CD4-positive, alpha-beta T cell (primary cell): ENCODE results near the gene CELF5. TPM values are rescaled to one million over a fixed set of nuclear protein-coding genes. Genes with fewer than 3 reads are reported as not detected.

Source experiments
- ATAC-seq: fragments of 200-7000 bp; cut with Tn5 transposase; one replicate; pipeline ENCODE4 v1.10.0; 2022; ENCODE audit warnings: mild to moderate bottlenecking; ENCODE audit not compliant: poor library complexity
- CTCF ChIA-PET: fragments of 350-600 bp; sonication (Branson Sonifier 250); formaldehyde crosslinking; loops from one replicate; lab custom pipeline; 2021; ENCODE audit warnings: antibody characterized with exemption, inconsistent platforms; lab: Charles Lee
- POLR2A ChIA-PET: fragments of 350-600 bp; sonication (Branson Sonifier 250); formaldehyde crosslinking; loops from one replicate; lab custom pipeline; 2021; ENCODE audit warnings: antibody characterized with exemption, inconsistent platforms; lab: Charles Lee
- DNase-seq, 14 experiments: peaks; one replicate each; pipeline ENCODE4 v3.0.0-alpha.2; 2013 to 2020; ENCODE audit warnings: mixed read lengths in 2 of 14
- H3K27ac ChIP-seq, 2 donors: one replicate each; pipeline versions ENCODE4 v1.5.1 to v1.7.0; 2013; ENCODE audit warnings: low read length in 2 of 2, low read depth in 1 of 2, mild to moderate bottlenecking in 1 of 2
- H3K27me3 ChIP-seq, 2 experiments: 1 replicate in 1 of 2; 2 replicates in 1 of 2; pipeline versions ENCODE4 v1.6.1 to v1.7.0; 2013; ENCODE audit warnings: low read length in 2 of 2, control low read depth in 1 of 2, mild to moderate bottlenecking in 1 of 2, moderate library complexity in 1 of 2; ENCODE audit not compliant: insufficient read depth in 2 of 2, control insufficient read depth in 1 of 2
- H3K36me3 ChIP-seq: one replicate; pipeline ENCODE4 v1.6.1; 2013; ENCODE audit warnings: low read length, control low read depth; ENCODE audit not compliant: insufficient read depth
- H3K4me1 ChIP-seq: one replicate; pipeline ENCODE4 v1.6.1; 2013; ENCODE audit warnings: low read length, control low read depth; ENCODE audit not compliant: insufficient read depth
- H3K4me3 ChIP-seq: one replicate; pipeline ENCODE4 v1.5.1; 2013; ENCODE audit warnings: mild to moderate bottlenecking, low read length, moderate library complexity
- H3K9me3 ChIP-seq, 2 experiments: 1 replicate in 1 of 2; 2 replicates in 1 of 2; pipeline versions ENCODE4 v1.6.1 to v1.7.0; 2013; ENCODE audit warnings: low read length in 2 of 2, mild to moderate bottlenecking in 2 of 2, control low read depth in 1 of 2, moderate library complexity in 1 of 2; ENCODE audit not compliant: control insufficient read depth in 1 of 2, insufficient read depth in 1 of 2
- H3K27ac Mint-ChIP-seq: one replicate; pipeline ENCODE4 v1.8.0; 2020; ENCODE audit warnings: mixed read lengths
- H3K27me3 Mint-ChIP-seq: one replicate; pipeline ENCODE4 v1.8.0; 2021; ENCODE audit warnings: mixed read lengths
- H3K36me3 Mint-ChIP-seq: one replicate; pipeline ENCODE4 v1.8.0; 2021; ENCODE audit warnings: low read depth, mixed read lengths
- H3K4me1 Mint-ChIP-seq: one replicate; pipeline ENCODE4 v1.8.0; 2021; ENCODE audit warnings: low read depth, mixed read lengths
- H3K4me3 Mint-ChIP-seq: one replicate; pipeline ENCODE4 v1.8.0; 2020; ENCODE audit warnings: mild to moderate bottlenecking, mixed read lengths
- H3K9me3 Mint-ChIP-seq: one replicate; pipeline ENCODE4 v1.8.0; 2020; ENCODE audit warnings: mixed read lengths
- CTCF ChIP-seq: fragments of 200-600 bp; IDR thresholded peaks from one replicate; pipeline ENCODE4 v1.8.0; 2022; ENCODE audit warnings: antibody characterized with exemption, mild to moderate bottlenecking
- intact Hi-C, 2 experiments: fragments of 100-400 bp; cut with DNase I in 1 of 2; cut with micrococcal nuclease in 1 of 2; formaldehyde crosslinking; loops; one replicate each; pipeline versions ENCODE4 v1.15.1 to v1.9.0; 2023 to 2025; cut with DNase I, micrococcal nuclease
- total RNA-seq, 174 experiments: library from RNA in 2 of 174; stranded (reverse) in 2 of 174; gene quantifications; one replicate each; pipeline ENCODE4 v1.2.3 and lab custom pipeline; 2021 to 2026

Gene CELF5
- total RNA-seq, 2 experiments from 2014 or later: 0.36 TPM

GRCh38 chr19:3207461-3208242 is 16.8 kb upstream of the CELF5 start:
- H3K36me3 ChIP-seq: peaks cover 38% of the 10 kb centered on the region
- intact Hi-C loops: no loop called here
- no peak overlapping the region for H3K4me3 ChIP-seq
- no peaks in the 10 kb centered on the region for H3K9me3 ChIP-seq
- CTCF ChIA-PET: no interaction called here
- no peak for TF ChIP-seq CTCF
- Mint-ChIP-seq H3K4me3 (no peak overlapping the region), H3K27ac (no peak overlapping the region), H3K36me3 (peaks cover 20% of the 10 kb centered on the region), H3K27me3 (no peaks in the 10 kb centered on the region), H3K9me3 (no peaks in the 10 kb centered on the region), H3K4me1 (no peaks in the 10 kb centered on the region)
- H3K27me3 ChIP-seq: no peaks in the 10 kb centered on the region
- DNase-seq: no peak
- POLR2A ChIA-PET: interaction anchor here (0.6 kb wide), 1 partner anchor 13 kb away, joined by 3 read pairs; no protein-coding TSS in a partner anchor
- peaks cover 6% of the 10 kb centered on the region for H3K4me1 ChIP-seq
- ATAC-seq: no peak
- no peak overlapping the region for H3K27ac ChIP-seq

GRCh38 chr19:3208317-3209207 is 15.9 kb upstream of the CELF5 start:
- no peaks in the 10 kb centered on the region for H3K4me1 Mint-ChIP-seq
- no peak for DNase-seq
- H3K9me3 Mint-ChIP-seq: no peaks in the 10 kb centered on the region
- H3K36me3 Mint-ChIP-seq: peaks cover 20% of the 10 kb centered on the region
- Histone ChIP-seq H3K9me3 (no peaks in the 10 kb centered on the region), H3K36me3 (peaks cover 38% of the 10 kb centered on the region), H3K4me3 (no peak overlapping the region), H3K27me3 (no peaks in the 10 kb centered on the region), H3K27ac (no peak overlapping the region), H3K4me1 (peaks cover 6% of the 10 kb centered on the region)
- H3K27me3 Mint-ChIP-seq: no peaks in the 10 kb centered on the region
- H3K27ac Mint-ChIP-seq: no peak overlapping the region
- H3K4me3 Mint-ChIP-seq: no peak overlapping the region
- CTCF ChIA-PET: no interaction called here
- no peak for ATAC-seq
- no peak for TF ChIP-seq CTCF
- POLR2A ChIA-PET: interaction anchor here (1.5 kb wide), 1 partner anchor 22 kb away, joined by 3 read pairs; the partner anchor contains the start of gene NCLN
- intact Hi-C loops: no loop called here

GRCh38 chr19:3210347-3211017 is 14.0 kb upstream of the CELF5 start:
- H3K4me1 Mint-ChIP-seq: no peaks in the 10 kb centered on the region
- H3K36me3 ChIP-seq: peaks cover 20% of the 10 kb centered on the region
- H3K4me1 ChIP-seq: peaks cover 6% of the 10 kb centered on the region
- ChIA-PET POLR2A (no interaction called here), CTCF (interaction anchor here (1.3 to 1.7 kb wide), 3 partner anchors 135 to 260 kb away, joined by 4 to 7 read pairs (median 6); no protein-coding TSS in a partner anchor)
- no peaks in the 10 kb centered on the region for H3K27me3 Mint-ChIP-seq
- TF ChIP-seq CTCF: peak; percentile 70
- no peak overlapping the region for H3K4me3 Mint-ChIP-seq
- H3K9me3 ChIP-seq: no peaks in the 10 kb centered on the region
- H3K4me3 ChIP-seq: no peak overlapping the region
- H3K27ac ChIP-seq: no peak overlapping the region
- no peaks in the 10 kb centered on the region for H3K9me3 Mint-ChIP-seq
- DNase-seq (peak; percentile 52 to 78 (median 66)), ATAC-seq (peak; percentile 94)
- intact Hi-C loops: loop anchor here (1.0 to 2.0 kb wide), 2 partner anchors 248 kb away; no protein-coding TSS in a partner anchor
- H3K36me3 Mint-ChIP-seq: peaks cover 14% of the 10 kb centered on the region
- no peak overlapping the region for H3K27ac Mint-ChIP-seq
- no peaks in the 10 kb centered on the region for H3K27me3 ChIP-seq
